ENCODE results near the gene IFT27.

IFT27 gene

DNA sequence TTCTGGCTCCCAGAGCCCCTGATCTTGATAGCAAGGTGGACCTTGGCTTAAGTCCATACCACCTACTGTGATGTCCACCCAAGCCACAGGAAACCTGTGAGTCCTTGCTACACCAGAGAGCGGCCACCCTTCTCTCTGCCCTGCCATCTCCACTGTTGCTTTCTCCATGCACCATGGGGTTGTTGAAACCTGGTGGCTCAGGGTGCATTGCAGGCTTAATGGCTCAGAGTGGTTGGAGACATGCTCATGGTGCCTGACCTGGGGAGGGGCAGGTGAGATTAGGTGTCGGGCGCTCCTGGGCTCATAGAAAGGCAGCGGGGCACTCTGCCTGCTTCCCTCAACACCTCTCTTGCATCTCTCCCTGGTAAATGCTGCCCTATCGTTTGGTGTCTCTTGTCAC is 47.4 kb downstream of the IFT27 start:
- TF ChIP-seq, protein P1, sequence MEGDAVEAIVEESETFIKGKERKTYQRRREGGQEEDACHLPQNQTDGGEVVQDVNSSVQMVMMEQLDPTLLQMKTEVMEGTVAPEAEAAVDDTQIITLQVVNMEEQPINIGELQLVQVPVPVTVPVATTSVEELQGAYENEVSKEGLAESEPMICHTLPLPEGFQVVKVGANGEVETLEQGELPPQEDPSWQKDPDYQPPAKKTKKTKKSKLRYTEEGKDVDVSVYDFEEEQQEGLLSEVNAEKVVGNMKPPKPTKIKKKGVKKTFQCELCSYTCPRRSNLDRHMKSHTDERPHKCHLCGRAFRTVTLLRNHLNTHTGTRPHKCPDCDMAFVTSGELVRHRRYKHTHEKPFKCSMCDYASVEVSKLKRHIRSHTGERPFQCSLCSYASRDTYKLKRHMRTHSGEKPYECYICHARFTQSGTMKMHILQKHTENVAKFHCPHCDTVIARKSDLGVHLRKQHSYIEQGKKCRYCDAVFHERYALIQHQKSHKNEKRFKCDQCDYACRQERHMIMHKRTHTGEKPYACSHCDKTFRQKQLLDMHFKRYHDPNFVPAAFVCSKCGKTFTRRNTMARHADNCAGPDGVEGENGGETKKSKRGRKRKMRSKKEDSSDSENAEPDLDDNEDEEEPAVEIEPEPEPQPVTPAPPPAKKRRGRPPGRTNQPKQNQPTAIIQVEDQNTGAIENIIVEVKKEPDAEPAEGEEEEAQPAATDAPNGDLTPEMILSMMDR (IDR thresholded peaks at IDR 0.05; ENCODE audit: insufficient read depth, low read depth, low read length, missing control alignments) = no peak
- no peak for DNase-seq (ENCODE audit: low read depth)
- no peak overlapping the region for H3K4me3 ChIP-seq (ENCODE audit: low read length)

DNA sequence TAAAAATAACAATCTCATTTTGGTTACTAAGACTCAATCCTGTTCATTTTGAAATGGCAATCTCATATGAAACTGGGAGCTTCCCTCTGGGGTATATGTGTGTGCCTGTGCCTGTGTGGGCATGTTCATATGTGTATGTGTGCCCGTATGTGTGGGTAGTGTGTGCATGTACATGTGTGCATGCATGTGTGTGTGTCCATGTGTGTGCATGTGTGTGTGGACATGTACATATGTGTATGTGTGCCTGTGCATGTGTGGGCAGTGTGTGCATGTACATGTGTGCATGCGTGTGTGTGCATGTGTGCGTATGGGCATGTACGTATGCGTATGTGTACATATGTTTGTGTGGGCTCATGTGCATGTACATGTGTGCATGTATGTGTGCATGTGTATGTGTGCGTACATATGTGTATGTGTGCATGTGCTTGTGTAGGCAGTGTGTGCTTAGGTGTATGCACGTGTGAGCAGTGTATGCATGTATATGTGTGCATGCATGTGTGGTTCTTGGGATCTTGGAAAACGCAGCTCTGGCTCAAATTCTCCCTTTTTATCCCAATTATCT is 47.9 kb downstream of the IFT27 start:
- no peak overlapping the region for H3K4me3 ChIP-seq (ENCODE audit: low read length)
- DNase-seq (ENCODE audit: low read depth) = no peak
- TF ChIP-seq, protein P1 (IDR thresholded peaks at IDR 0.05; ENCODE audit: insufficient read depth, low read depth, low read length, missing control alignments) = no peak

DNA sequence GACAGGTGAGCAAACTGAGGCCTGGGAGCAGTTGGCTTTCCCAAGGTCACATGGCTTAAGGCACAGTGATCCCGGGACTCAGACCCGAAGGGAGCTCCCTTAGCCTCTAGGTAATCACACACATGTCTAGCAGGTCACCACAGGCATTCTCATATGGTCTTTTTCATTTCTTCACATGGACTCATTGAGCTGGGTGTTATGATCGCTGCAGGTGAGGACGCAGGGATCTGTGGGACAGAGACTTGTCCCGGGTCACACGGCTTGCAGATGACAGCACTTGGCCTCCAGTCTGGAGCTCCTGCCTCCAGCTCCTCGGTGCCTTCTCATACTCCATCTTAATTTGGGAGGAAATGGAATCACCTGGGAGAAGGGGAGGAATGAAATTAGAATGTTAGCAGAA is 48.8 kb downstream of the IFT27 start:
- TF ChIP-seq, protein P1 (IDR thresholded peaks at IDR 0.05; ENCODE audit: insufficient read depth, low read depth, low read length, missing control alignments) = no peak
- no peak for DNase-seq (ENCODE audit: low read depth)
- no peak overlapping the region for H3K4me3 ChIP-seq (ENCODE audit: low read length)

DNA sequence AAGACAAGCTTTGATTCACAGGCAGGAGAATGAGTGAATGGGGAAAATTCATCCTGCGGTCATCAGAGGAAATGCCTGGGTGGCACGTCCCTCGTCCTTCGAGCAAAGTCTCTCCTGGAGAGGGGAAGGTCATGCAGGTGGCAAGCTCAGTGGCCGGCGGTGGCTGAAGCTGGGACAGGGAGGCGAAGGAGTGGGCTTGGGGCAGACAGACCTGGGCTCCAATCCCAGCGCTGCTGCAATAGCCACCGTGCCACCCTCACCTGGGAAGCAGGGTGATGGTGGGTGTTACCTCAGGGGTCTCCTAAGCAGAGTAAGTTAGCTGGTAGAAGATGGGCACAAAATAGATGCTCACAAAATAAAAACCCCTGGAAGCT is 49.9 kb downstream of the IFT27 start:
- no peak overlapping the region for H3K4me3 ChIP-seq (ENCODE audit: low read length)
- TF ChIP-seq, protein P1 (IDR thresholded peaks at IDR 0.05; ENCODE audit: insufficient read depth, low read depth, low read length, missing control alignments) = no peak
- DNase-seq (ENCODE audit: low read depth) = no peak

DNA sequence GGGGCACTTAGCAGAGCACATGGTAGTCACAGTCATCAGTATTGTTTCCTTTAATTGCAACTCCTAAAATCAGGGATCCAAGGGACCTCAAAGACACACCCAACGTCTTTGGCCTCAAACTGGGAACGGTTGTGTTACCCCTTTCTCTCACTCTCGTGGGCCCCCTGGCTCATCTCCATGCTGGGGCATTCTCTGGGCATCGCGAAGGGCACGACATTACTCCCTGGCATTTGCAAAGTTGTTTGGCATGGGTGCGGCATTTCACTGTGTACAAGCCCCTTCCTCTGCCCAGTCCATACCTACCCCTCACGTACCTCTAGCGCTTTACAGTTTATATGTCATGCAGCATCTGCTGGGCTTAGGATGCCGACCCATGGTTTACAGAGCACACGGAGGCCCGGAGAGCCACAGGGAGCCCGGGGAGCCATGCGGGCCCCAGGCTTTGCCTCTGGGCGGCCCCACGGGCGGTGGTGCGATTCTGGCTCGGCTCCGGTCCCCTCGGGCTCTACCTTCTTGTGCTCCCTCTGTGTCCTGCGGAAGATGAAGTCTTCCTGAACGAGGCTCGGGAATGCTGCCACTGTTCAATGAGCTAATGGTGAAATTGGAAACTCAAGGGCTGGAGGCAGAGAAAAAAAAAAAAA is 50.4 kb downstream of the IFT27 start:
- no peak for DNase-seq (ENCODE audit: low read depth)
- H3K4me3 ChIP-seq (ENCODE audit: low read length) = no peak overlapping the region
- TF ChIP-seq, protein P1 (IDR thresholded peaks at IDR 0.05; ENCODE audit: insufficient read depth, low read depth, low read length, missing control alignments) = no peak

DNA sequence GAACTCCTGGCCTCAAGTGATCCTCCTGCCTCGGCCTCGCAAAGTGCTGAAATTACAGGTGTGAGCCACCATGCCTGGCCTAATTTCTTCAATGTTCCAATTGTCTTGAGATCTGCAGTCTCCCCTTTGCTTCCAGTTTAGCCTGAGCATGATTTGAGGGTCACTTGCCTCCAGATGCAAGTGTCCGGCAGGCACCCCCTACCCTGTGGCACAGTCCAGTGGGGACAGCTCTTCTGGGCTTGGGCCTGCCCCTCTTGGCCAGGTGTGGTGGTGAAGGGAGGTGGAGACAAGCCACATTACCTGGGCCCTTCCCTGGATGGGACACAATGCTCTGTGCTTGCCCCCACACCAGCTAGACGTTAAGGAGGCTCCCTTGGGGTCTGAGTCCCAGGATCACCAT is 51.1 kb downstream of the IFT27 start:
- TF ChIP-seq, protein P1 (IDR thresholded peaks at IDR 0.05; ENCODE audit: insufficient read depth, low read depth, low read length, missing control alignments) = no peak

DNA sequence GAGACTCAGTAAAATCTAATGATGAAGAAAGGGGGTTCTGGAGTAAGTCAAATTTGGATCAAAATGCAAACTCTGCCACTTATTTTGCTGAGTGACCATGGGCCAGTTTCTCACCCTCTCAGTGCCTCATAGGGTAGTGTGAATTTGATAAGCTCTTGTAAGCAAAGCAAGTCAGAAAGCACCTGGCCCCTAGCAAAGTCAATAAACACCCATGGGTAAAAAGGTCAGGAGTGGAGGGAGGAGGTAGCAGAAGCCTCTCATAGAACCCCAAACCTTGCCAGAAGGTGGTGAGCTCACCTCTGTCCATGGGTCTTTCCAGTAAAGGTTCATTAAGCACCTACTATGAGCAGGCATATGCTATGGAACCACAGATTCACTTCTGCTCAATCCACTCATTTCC is 53.9 kb downstream of the IFT27 start:
- DNase-seq (ENCODE audit: low read depth) = no peak
- no peak overlapping the region for H3K4me3 ChIP-seq (ENCODE audit: low read length)
- TF ChIP-seq, protein P1 (IDR thresholded peaks at IDR 0.05; ENCODE audit: insufficient read depth, low read depth, low read length, missing control alignments) = no peak

More for the DNA sequence above, 51.1 kb downstream of the IFT27 start:
- no peak for DNase-seq (ENCODE audit: low read depth)
- H3K4me3 ChIP-seq (ENCODE audit: low read length) = no peak overlapping the region

All from epithelial cell of esophagus (primary cell).